ENCODE data around the gene PAK5.
"Not testable (repeated sequence)": the region's sequence is repeated elsewhere in the genome, so short reads cannot be mapped to it uniquely, and the experiment has no call there.

The PAK5 gene

GRCh38 chr20:9672981-9673380 is 165.9 kb downstream of the PAK5 start:
- no peak for DNase-seq

DNA sequence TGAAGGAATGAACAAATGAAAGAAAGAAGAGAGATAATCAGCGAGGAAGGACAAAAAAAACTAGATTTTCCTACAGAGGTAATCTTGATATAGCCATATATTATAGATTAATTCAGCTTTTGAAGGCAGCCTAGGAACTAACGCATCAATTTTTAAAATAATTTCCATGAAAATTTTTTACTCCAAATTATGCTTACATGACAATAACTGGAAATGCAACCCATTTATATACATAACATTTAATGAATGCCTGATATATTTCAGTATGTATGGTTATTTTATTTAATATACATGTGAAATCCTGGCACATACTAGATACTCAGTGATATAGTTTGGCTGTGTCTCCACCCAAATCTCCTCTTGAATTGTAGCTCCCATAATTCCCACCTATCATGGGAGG is 166.8 kb downstream of the PAK5 start:
- DNase-seq: no peak

GRCh38 chr20:9668381-9668780 is 170.5 kb downstream of the PAK5 start:
- no peak for DNase-seq

DNA sequence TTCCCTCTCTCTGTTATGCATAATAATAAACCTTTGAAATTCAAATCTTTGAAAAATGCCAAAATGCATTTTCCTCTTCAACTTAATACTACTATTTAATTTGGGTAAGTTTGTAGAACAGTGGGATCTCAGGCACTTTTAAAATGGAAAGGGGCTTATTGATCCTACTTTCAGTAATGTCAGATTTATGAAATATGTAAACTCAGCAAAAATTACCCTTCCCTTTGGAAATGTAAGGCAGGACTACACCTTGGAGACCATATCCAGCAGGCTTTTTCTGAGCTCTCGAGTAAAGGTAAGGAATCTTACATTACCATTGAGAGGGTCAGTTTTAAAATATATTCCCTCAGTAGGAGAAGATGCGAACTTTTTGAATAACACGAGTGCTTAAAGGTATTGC is 175.5 kb downstream of the PAK5 start:
- no peak for DNase-seq

DNA sequence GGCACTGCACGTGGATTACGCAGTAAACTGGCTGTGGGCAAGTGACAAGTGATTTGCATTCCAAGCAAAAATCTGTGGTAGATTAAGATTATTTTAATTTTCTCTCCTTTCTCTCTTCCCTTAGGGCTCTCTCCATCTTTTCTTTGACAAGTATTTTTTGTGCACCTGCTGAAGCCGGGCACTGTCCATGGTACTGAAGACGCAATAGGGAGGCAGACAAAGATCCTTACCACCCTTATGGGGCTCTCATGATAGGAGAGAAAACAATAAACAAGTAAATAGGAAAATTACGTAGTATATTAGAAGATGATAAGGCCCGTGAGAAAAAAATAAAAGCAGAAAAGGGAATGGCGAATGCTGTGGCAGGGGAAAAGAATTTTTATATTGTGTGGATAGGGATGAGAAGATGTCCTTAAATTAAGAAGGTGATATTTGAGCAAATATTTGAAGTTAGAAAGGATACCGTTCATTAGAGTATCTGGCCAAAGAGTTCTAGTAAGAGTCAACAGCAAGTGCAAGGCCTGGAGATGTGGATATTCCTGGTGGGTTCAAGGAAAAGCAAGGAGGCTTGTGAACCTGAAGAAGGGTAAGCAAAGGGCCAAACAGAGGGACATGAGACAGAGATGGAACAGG is 178.5 kb downstream of the PAK5 start:
- no peak for DNase-seq

GRCh38 chr20:9647741-9648140 is 191.1 kb downstream of the PAK5 start:
- DNase-seq: no peak

- no peak for DNase-seq
Measured at GRCh38 chr20:9646375-9646774, 192.5 kb downstream of the PAK5 start.

GRCh38 chr20:9642882-9643281 is 196.0 kb downstream of the PAK5 start:
- DNase-seq: no peak

- not testable (repeated sequence) for DNase-seq
Measured at GRCh38 chr20:9641499-9642000, 197.3 kb downstream of the PAK5 start.

DNA sequence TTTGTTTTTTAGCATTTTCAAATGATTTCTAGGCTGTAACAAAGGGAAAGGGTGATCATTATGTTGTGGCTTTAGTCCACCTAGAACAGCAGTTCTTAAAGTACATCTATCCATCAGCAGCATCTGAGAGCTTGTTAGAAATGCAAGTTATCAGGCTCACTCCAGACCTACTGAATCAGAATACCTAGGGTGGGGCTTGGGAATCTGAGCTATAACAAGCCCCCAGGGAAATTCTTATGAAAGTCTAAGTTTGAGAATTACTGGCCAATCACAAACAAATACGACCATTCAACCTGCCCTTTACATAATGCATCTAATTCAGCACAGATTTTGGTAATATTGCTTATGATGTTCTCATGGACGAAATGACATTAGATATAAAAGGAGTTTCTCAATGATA is 201.0 kb downstream of the PAK5 start:
- DNase-seq: no peak

GRCh38 chr20:9635750-9636149 is 203.1 kb downstream of the PAK5 start:
- DNase-seq: no peak

DNA sequence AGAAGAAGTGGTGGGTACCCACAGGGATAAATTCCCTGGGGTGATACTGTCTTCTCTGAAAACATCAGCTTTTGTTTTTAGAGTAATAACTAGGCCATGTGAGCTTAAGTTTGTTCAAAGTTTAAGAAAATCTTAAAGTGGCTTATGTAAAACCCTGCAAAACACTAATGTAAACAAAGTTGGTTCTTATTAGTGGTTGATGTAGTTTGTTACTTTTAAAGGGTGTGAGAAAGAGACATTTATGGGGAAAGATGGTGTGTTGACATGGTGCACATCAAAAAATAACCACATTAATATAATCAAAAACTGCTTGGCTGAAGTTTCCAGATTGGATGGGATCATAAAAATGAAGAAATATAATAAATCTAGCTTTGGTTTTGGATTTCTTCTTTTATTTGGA is 204.5 kb downstream of the PAK5 start:
- DNase-seq: no peak

DNA sequence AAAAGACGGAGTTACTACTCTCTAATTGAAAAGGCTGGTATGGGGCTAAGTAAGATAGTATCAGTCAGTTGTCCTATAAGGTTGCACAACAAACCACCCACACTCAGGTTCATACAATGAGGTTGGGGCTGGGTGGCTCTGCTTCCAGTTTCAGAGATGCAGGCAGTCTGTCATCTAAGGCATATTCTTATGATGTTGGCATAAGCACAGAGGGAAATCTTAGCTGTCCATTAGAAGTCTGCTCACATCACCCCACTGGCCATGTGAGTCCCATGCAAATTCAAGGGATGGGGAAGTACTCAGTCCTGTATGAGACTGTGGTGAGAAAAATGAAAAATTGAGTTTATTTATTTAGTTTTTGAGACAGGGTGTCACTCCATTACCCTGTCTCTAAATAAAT is 205.9 kb downstream of the PAK5 start:
- no peak for DNase-seq

DNA sequence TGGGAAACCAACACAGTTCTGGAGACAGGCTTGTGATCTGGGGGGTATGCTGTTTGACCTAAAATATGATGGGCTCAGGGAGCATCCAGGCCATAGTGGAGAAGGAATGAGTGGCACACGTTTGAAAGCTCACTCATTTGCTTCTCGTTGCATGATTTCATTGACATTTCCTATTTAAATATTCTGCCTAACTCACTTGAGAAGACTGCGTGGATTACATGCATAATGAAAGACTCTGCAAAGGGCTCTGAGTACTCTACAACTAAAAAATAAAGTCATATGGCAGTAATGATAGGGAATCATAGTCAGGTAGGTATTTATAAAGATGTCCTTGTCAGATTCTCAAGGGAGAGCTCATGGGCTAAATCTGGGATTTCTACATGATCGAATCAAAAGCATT is 206.6 kb downstream of the PAK5 start:
- DNase-seq: no peak

DNA sequence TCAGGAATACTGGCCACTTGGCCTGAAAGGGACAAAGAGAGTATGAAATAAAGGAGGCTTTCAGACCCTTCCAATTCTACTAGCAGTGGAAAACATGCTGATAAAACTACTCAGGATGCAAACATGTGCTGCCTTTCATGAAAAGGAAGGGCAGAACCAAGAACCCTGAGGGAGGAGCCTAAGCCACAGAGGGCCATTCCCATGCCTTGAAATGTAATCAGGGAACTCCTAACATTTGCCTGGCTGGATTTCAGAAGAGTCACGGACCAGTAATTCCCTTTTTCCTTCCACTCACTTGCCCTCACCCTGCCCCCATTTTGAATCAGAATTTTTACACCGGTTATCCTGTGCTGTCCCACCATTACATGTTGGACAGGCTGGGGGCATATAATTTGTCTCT is 208.3 kb downstream of the PAK5 start:
- DNase-seq: no peak

GRCh38 chr20:9629831-9630230 is 209.0 kb downstream of the PAK5 start:
- no peak for DNase-seq

DNA sequence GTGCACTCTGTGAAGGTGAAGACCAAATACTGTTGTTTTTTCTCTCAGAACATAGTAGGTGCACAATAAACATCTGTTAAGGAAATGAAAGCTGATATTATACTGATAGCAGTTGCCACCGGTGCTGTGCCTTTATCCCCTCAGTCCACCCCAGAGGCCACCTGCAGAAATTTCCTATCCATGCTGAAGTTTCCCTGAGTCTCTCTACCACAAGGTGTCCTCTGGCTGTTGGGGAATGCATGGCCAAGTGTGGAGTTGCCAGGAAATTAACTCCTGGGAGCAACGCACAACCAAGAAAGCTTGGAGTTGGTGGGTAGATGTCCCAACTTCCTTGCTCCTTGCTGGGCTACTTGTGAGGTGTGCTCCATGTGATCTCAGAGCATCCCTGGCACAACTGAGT is 210.3 kb downstream of the PAK5 start:
- no peak for DNase-seq

DNA sequence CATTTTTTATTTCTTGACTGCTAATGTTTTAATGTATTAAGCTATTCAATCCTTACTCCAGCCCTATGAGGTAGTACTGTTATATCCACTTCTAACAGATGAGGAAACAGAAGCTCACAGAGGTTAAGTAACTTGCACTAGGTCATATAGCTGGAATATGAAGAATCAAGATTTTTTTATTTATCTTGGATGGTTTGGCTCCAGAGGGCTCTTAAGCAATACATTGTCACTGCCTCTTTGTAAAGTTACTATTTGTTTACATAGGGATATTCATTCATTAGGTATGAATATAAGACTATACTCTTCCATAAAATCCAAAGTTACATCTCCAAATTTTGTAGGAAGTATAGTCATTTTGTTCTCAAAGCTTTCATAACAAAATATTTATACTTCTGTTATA is 210.7 kb downstream of the PAK5 start:
- DNase-seq: no peak

- DNase-seq: no peak
Measured at GRCh38 chr20:9627219-9627618, 211.7 kb downstream of the PAK5 start.

DNA sequence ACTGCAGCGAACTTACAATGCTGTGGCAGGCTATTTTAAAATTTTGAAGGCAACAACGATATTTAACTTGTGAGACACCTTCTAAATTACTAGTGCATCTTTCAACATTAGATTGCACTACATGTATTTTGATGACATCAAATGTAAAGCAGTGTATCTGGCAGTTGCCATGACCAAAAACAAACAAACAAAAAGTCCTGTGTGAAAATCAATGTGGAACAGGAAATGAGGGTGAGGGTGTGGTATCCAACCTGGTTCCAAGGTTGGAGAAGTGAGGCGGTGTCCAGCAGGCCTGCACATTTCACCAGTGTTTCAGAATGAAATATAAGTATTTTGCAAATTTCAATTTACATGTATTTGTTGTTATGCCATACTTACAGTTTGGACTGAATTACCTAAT is 212.5 kb downstream of the PAK5 start:
- DNase-seq: no peak

DNA sequence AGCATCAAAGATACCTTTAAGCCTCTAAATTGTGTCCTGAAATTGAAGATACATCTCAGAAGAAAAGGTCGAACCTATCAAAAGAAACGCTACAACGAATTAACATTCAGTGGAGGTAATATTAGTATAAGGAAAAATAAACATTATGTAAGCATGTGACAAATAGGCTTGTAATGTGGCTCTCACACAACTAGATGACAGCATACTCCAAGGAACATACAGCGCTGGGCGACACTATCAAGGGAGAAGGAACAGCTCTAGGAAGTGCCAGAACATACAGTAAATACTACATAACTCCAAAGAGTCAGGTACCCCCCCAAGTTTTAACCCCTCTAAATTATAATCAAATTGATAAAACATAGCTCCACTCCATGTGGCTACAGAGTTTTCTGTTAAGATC is 220.9 kb downstream of the PAK5 start:
- DNase-seq: no peak

DNA sequence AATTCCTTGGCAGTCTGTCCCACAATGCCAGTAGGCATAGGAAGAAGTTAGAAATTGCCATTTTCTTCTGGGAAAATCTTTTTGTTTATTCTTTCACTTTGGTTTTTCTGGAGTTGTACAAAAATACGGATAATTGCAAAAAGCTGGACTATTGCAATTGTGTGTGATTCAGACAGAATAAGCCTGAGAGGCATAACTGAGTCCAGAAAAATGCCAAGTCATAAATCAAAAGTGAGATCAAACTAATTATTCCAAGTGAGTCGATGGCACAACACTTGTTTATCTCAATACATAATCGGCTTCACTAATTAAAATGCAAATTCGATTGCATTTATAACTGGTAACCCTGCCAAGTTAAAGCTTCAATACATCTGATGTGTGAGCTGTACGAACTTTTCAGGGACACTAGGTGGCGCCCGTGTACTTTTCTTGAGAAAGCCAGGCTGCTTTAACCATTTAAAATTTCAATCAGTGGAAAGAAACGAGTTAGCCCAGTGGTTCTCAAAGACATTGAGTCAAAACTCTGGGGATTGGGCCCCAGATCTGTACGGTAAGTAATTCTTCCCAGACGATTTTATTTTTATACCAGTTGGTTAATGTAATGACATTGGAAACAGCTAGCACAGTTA is 221.9 kb downstream of the PAK5 start:
- peak; percentile 60 for DNase-seq

GRCh38 chr20:9616455-9616805 is 222.4 kb downstream of the PAK5 start:
- no peak for DNase-seq

DNA sequence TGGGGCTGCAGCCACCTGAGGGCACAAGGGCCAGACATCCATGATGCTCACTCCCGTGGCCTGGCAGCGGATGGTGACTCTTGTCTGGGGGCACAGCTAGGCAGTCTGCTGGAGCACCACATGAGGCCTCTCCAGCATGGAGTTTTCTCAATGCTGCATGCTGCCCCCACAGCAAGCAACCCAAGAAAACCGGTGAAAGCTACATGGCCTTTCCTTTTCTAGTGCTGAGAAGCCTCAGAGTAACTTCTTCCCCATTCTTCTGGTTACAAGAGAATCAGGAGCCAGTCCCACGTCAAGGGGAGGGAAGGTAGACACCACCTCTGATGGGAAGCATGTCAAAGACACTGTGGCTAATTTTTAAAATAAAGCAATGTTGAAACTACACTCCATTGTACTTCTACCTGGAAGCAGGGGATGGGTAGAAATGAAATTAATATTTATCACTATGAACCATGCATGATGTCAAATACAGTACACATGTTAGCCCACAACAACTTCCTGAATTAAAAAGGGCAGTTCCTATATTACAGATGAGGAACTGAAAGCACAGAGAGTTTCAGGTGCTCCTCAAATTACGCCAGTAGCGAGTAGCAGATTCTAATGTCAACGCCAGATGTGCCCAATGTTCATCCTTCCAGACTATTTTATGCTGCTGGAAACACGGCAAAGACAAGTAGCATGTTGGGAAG is 223.0 kb downstream of the PAK5 start:
- no peak for DNase-seq

- no peak for DNase-seq
Measured at GRCh38 chr20:9615118-9615517, 223.8 kb downstream of the PAK5 start.
